ENCODE results near the gene FUT8. TPM values are rescaled to one million over a fixed set of nuclear protein-coding genes. Genes with fewer than 3 reads are reported as not detected.

FUT8 gene
- 32.1 TPM for total RNA-seq

DNA sequence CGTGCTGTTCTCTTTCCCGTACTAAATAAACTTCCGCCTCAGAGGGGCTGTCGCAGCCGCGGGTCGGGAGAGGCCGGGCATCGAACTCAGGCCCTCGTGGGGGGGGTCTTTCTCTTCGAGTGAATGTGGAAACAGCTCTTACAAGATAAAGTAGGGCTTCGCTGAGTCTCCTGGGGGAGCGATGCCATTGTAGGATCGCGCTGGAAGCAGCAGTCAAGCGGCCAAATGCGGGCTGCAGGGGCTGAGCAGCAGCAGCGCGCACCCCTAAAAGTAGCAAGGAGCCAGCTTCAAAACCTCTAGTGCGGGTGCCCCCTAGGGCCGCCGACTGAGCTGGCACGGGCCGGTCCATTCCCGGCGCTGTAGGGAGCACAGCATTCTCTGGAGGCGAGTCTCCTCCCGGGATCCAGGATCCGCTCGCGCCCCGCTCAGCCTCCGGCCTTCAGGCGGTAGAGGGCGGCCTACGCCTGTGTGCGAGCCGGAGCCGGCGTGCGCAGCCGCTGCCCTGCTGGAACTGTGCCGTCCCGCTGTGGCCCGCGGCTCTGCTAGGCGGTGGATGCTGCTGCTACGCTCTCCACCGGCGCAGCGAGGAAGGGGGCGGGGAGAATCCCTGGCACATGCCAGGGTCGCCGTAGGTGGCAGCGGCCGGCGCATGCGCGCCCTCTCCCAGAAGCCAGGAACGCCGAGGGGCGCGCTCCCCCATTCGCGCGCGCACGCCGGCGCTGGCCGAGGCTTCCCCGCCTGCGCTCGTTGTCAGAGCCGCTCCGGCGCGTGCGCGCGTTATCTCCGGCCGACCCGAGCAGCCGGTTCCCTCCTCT, at the start of gene FUT8:
Gene FUT8 (plus strand): TSS at position 699 of the 815 bp plus-strand sequence. CDS start 148,834 bp downstream, outside the sequence.
- H3K4me1 ChIP-seq (ENCODE audit: insufficient read depth, low read length), result peaks cover 15% of the 10 kb centered on the region
- H3K9me3 ChIP-seq (ENCODE audit: low read depth, low read length), result no peaks in the 10 kb centered on the region
- H3K4me3 ChIP-seq (ENCODE audit: low read length), result peak within 1 kb of the TSS; percentile 95
- no peaks in the 10 kb centered on the region for H3K27me3 ChIP-seq (ENCODE audit: insufficient read depth, low read length)

DNA sequence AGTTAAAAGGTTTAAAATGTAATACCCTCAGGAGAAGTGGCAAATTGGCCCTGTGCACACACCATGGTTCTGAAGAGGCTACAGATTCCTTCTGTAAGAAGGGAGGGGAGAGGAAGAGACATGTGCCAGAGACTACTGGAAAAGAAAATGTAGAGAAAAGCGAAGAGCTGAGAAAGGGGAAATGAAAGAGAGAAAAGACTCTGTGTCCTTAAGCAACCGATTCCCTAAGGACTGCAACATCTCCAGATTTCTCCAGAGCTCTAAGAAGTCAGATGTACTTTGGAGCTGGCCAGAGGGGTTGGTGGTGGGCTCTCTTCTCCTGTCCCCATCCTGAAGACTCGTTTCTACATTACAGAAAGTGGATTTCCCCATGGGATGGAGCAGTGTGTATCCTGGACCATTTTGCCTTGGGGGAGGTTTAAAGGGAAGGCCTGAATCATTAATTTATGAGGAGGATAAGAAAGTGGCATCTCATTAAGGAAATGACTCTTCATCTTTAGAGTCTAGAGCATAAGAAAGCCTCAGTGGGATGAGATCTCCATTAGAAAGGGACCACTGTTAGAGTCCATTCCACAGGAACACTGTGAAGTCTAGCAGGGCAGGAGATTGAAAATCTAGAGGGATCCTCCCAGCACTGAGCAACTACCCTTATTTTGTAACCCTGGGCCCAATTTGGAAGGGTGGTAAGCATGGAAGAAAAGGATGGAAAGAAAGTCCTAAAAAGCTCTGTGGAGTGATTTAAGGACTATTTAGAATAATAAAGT, 45.5 kb upstream of the FUT8 start:
- H3K27me3 ChIP-seq (ENCODE audit: insufficient read depth, low read length), result no peaks in the 10 kb centered on the region
- H3K9me3 ChIP-seq (ENCODE audit: low read depth, low read length), result no peaks in the 10 kb centered on the region
- H3K4me1 ChIP-seq (ENCODE audit: insufficient read depth, low read length), result no peaks in the 10 kb centered on the region
- H3K4me3 ChIP-seq (ENCODE audit: low read length), result no peak overlapping the region

DNA sequence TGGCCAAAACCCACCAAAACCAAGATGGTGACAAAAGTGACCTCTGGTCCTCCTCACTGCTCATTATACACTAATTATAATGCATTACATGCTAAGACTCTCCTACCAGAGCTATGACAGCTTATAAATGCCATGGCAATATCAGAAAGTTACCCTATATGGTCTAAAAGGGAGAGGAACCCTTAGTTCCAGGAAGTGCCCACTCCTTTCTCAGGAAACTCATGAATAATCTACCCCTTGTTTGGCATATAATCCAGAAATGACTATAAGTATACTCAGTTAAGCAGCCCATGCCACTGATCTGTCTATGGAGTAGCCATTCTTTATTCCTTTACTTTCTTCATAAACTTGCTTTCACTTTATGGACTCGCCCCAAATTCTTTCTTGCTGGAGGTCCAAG, 43.0 kb upstream of the FUT8 start:
- Histone ChIP-seq H3K27me3 (ENCODE audit: insufficient read depth, low read length) (no peaks in the 10 kb centered on the region), H3K4me1 (ENCODE audit: insufficient read depth, low read length) (no peaks in the 10 kb centered on the region), H3K4me3 (ENCODE audit: low read length) (no peak overlapping the region), H3K9me3 (ENCODE audit: low read depth, low read length) (no peaks in the 10 kb centered on the region)

DNA sequence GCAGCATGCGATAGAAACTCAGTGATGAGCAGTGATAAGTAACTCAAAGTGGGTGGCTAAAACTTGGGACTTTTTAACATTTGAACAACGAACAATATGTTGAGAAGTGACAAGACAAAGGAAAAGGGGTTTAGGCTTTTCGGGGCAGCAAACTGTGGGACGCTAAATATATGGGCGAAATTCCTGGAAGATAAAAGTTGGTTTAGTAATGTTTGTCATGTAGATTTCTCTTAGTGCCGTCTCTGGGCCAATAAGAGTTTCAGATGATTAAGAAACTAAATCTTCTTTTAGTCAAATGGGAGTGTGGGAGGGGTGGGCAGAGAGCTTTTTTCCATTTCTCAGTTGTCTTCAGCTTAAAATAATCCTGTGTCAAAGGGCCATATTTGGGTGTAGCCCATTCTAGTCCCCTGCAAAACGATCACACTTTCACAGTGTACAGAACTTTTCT, 41.7 kb upstream of the FUT8 start:
- Histone ChIP-seq H3K27me3 (ENCODE audit: insufficient read depth, low read length) (no peaks in the 10 kb centered on the region), H3K4me3 (ENCODE audit: low read length) (no peak overlapping the region), H3K4me1 (ENCODE audit: insufficient read depth, low read length) (no peaks in the 10 kb centered on the region), H3K9me3 (ENCODE audit: low read depth, low read length) (no peaks in the 10 kb centered on the region)

DNA sequence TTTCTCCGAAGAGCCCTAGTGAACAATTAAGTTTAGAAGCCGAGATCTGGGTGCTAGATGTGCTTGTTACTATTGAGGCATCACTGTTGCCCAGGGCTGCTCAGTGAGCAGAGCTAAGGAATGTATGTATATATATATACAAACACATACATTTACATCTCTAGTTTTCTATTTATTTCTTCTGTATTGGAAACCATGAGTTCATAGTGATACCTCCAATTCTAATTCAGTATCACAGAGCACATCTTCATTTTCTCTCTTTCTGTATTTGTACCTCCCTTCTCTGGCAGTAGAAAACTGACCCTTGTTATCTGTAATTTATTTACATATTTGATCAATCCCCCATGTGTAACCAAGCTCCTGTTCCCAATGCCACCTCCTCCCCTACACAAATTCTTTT, 40.7 kb upstream of the FUT8 start:
- Histone ChIP-seq H3K4me3 (ENCODE audit: low read length) (no peak overlapping the region), H3K9me3 (ENCODE audit: low read depth, low read length) (no peaks in the 10 kb centered on the region), H3K27me3 (ENCODE audit: insufficient read depth, low read length) (no peaks in the 10 kb centered on the region), H3K4me1 (ENCODE audit: insufficient read depth, low read length) (no peaks in the 10 kb centered on the region)

DNA sequence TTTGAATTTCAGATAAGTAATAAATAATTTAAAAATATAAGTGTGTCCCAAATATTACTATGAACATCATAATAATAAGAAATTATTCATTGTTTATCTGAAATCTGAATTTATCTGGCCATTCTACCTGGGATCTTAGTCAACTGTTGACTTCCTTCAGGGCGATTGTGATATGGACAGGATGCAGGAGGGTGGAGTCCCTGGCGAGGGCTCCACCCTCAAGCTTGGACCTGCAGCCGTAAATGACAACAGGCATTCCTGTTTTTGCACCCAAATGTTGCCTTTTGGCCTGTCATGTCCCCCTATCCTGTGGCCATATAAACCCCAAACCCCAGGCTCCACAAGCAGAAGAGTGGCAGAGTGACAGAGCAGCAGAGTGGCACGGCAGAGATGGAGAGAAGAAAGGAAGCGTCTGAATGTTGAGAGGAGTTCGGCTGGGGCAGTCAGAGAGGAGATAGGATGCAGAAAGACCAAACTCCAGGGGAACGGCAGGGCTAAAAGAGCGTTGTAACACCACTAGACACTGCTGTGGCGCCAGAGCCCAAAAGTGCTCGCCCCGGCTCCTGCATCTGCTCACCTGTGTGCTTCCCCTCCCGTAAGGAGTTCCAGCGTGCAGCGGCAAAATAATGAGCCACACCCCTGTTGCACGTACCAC, 39.4 kb upstream of the FUT8 start:
- Histone ChIP-seq H3K27me3 (ENCODE audit: insufficient read depth, low read length) (no peaks in the 10 kb centered on the region), H3K4me3 (ENCODE audit: low read length) (no peak overlapping the region), H3K9me3 (ENCODE audit: low read depth, low read length) (no peaks in the 10 kb centered on the region), H3K4me1 (ENCODE audit: insufficient read depth, low read length) (no peaks in the 10 kb centered on the region)

DNA sequence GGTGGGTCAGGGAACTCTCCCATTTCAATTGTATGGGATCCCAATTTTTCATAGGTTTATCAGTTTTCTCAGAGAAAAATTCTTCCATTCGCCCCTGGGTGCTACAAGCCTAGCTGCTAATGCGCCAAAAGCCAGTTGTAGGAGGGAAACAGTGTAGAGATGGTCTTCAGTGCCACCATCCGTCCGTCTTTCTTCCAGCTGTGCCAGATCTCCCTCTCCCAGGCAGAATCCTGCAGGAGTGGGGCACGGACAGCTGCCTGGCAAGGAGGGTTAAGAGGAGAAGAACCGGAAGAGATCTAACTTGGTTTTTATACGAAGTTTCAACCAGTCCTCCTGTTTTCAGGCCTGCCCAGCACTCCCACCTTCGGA, 38.9 kb upstream of the FUT8 start:
- Histone ChIP-seq H3K4me3 (ENCODE audit: low read length) (no peak overlapping the region), H3K27me3 (ENCODE audit: insufficient read depth, low read length) (no peaks in the 10 kb centered on the region), H3K9me3 (ENCODE audit: low read depth, low read length) (no peaks in the 10 kb centered on the region), H3K4me1 (ENCODE audit: insufficient read depth, low read length) (no peaks in the 10 kb centered on the region)

DNA sequence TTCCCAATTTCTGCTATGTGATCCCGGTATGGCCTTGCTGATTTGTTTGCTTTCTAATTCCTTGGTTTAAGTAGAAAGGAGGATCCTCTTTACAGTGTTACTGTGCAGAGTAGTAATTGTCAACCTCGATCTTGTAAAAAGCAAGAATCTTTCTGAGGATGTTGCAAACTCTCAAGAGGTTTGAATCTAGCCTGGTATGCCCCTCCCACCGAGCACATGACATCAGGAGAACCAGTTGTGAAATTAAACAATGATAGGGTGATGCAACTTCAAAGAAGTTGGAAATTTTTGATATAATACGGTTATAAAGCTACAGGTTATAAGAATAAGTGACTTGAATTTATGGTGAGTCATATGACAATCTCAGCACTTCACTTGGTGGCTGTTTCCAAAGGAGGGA, 35.0 kb upstream of the FUT8 start:
- Histone ChIP-seq H3K27me3 (ENCODE audit: insufficient read depth, low read length) (no peaks in the 10 kb centered on the region), H3K4me1 (ENCODE audit: insufficient read depth, low read length) (no peaks in the 10 kb centered on the region), H3K4me3 (ENCODE audit: low read length) (no peak overlapping the region), H3K9me3 (ENCODE audit: low read depth, low read length) (no peaks in the 10 kb centered on the region)

DNA sequence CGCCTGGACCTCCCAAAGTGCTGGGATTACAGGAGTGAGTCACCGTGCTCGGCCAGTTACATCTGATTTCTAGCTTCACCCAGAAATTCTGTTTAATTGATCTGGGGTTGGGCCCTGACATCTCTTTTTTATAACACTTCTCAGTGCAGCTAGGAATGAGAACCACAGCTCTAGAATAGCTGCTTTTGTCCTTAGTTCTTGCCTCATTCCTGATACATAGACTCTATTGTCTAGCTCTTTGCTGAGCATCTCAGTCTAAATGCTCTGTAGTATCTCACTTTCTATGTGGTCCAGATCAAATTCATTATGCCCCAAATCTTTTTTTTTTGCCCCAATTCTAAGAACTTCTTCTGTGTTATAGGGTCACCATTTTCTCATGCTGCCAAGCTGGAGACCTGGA, 29.9 kb upstream of the FUT8 start:
- no peaks in the 10 kb centered on the region for H3K27me3 ChIP-seq (ENCODE audit: insufficient read depth, low read length)
- H3K4me3 ChIP-seq (ENCODE audit: low read length), result no peak overlapping the region
- H3K9me3 ChIP-seq (ENCODE audit: low read depth, low read length), result no peaks in the 10 kb centered on the region
- no peaks in the 10 kb centered on the region for H3K4me1 ChIP-seq (ENCODE audit: insufficient read depth, low read length)

DNA sequence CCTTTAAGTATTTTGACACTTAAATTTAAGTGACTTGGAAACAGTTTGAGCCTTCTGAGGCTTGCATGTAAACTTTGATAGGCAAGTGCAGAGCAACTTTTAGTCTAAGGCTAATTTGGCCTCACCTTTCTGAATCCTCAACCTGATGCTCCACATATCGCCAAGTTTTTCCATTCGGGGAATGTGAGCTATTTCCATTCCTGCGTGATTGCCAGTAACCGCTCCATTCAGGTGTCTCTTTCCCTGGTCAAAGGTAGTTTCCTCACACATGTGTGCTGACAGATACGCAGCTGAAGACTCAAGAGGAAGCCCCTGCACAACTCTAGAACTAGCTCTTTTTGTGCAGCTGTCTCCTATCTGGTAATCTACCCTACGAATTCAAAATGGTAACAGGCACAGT, 25.4 kb upstream of the FUT8 start:
- Histone ChIP-seq H3K9me3 (ENCODE audit: low read depth, low read length) (no peaks in the 10 kb centered on the region), H3K4me3 (ENCODE audit: low read length) (no peak overlapping the region), H3K27me3 (ENCODE audit: insufficient read depth, low read length) (no peaks in the 10 kb centered on the region), H3K4me1 (ENCODE audit: insufficient read depth, low read length) (no peaks in the 10 kb centered on the region)

DNA sequence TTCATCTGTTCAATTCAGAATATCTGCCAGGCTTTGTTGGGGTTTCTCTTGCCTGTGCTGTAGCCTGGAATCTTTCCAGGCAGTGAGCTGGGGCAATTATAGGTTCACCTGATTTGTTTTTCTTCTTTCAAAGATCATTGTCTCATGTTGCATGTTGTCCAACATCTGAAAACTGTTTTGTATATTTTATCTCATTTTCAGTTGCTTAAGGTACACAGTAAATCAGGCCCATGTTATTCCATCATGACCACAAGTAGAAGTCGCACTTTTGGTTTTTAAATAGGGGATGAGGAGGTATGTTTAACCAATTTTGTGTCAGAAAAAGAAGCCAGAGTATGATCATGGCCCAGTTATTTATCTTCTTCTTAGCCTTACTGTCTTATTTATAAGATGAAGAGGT, 24.9 kb upstream of the FUT8 start:
- no peaks in the 10 kb centered on the region for H3K4me1 ChIP-seq (ENCODE audit: insufficient read depth, low read length)
- no peak overlapping the region for H3K4me3 ChIP-seq (ENCODE audit: low read length)
- no peaks in the 10 kb centered on the region for H3K27me3 ChIP-seq (ENCODE audit: insufficient read depth, low read length)
- no peaks in the 10 kb centered on the region for H3K9me3 ChIP-seq (ENCODE audit: low read depth, low read length)

DNA sequence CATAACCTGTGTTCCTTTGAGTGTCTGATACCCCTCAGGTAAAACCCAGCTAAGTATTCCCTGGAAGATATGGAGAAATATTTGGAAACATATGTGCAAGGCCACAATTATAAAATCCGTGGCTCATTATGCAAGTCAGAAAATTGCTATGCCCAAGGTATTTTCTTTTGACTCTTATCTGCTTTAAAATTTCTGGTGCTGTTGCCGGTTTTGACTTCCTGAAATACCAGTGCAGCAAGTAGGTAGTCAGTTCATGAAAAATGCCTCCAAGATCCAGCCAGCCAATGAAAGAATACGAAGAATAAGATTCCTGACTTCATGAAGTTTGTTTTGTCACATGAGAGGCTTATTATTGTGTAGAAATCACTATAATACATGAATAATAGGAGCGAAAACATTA, 20.2 kb upstream of the FUT8 start:
- H3K27me3 ChIP-seq (ENCODE audit: insufficient read depth, low read length), result no peaks in the 10 kb centered on the region
- H3K4me1 ChIP-seq (ENCODE audit: insufficient read depth, low read length), result no peaks in the 10 kb centered on the region
- H3K4me3 ChIP-seq (ENCODE audit: low read length), result no peak overlapping the region
- no peaks in the 10 kb centered on the region for H3K9me3 ChIP-seq (ENCODE audit: low read depth, low read length)

DNA sequence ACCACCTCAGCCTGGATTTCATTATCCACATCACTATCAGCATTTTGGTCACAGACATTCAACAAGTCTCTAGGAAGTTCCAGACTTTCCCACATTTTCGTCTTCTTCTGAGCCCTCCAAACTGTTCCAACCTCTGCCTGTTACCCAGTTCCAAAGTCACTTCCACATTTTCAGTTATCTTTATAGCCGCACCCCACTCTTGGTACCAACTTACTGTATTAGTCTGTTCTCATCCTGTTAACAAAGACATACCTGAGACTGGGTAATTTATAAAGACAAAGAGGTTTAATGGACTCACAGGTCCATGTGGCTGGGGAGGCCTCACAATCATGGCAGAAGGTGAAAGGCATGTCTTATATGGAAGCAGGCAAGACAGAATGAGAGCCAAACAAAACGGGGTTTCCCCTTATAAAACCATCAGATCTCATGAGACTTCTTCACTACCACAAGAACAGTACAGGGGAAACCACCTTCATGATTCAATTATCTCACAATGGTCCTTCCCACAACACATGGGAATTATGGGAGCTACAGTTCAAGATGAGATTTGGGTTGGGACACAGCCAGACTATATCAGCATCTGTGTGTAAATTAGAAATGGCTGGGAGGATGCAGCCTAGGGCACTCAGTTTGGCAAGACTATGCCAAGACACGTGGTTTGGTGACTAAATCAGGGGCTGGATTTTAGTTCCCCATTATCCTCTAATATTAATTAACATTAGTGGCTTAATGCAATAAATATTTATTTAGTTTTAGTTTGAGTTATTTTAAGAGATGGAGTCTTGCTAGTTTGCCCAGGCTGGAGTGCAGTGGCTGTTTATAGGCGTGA, 16.2 kb upstream of the FUT8 start:
- H3K9me3 ChIP-seq (ENCODE audit: low read depth, low read length), result no peaks in the 10 kb centered on the region
- H3K4me1 ChIP-seq (ENCODE audit: insufficient read depth, low read length), result no peaks in the 10 kb centered on the region
- no peak overlapping the region for H3K4me3 ChIP-seq (ENCODE audit: low read length)

DNA sequence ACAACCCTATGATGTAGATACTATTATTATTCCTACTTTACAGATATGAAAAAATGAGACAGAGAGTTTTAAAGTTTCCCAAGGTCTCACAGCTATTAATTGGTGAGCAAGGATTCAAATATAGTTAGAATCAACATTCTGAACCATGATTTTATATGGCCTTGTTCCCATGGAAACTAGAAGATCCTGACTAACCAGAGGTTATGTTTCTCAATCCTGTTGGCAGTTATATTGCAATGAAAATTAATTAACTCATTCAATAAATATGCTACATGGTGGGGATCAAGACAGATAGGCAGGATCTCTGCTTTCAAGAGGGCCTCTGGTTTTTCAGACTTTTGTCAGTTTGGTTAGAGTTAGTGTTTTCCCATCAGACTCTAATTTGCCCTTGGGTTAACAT, 9.3 kb upstream of the FUT8 start:
- H3K27me3 ChIP-seq (ENCODE audit: insufficient read depth, low read length), result no peaks in the 10 kb centered on the region
- H3K9me3 ChIP-seq (ENCODE audit: low read depth, low read length), result no peaks in the 10 kb centered on the region
- H3K4me1 ChIP-seq (ENCODE audit: insufficient read depth, low read length), result no peaks in the 10 kb centered on the region
- H3K4me3 ChIP-seq (ENCODE audit: low read length), result no peak overlapping the region

More for the DNA sequence above, 16.2 kb upstream of the FUT8 start:
- H3K27me3 ChIP-seq (ENCODE audit: insufficient read depth, low read length), result no peaks in the 10 kb centered on the region

DNA sequence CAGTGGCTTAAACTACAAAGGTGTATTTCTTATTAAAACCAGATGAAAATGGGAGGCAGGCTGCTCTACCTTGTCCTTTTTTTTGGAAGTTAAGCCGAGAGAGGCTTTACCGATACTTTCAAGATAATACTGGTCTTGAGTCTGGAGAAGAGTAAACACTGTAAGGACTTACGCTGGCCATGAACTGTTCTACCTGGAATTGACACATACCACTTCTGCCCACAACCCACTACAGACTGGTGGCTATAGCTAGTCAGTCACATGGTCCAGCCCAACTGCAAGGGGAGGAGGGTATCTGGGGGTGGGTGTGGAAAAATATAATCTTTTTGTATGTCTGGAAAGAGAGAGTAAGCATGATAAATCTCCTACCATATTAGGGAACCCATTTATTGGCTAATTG, 4.4 kb upstream of the FUT8 start:
- no peak overlapping the region for H3K4me3 ChIP-seq (ENCODE audit: low read length)
- no peaks in the 10 kb centered on the region for H3K9me3 ChIP-seq (ENCODE audit: low read depth, low read length)
- H3K4me1 ChIP-seq (ENCODE audit: insufficient read depth, low read length), result peaks cover 6% of the 10 kb centered on the region
- no peaks in the 10 kb centered on the region for H3K27me3 ChIP-seq (ENCODE audit: insufficient read depth, low read length)
